DND-41 (cell line): Measurements from ENCODE around the gene SWI5.

Experiments
- ATAC-seq: fragments of 200-7000 bp; cut with Tn5 transposase; 3 replicates; pipeline ENCODE4 v1.9.1; 2021; ENCODE audit warnings: low read depth; ENCODE audit not compliant: insufficient read depth
- DNase-seq: peaks from one replicate; pipeline ENCODE4 v3.0.0-alpha.2; 2020
- H2AFZ ChIP-seq: 2 replicates; pipeline ENCODE4 v1.6.0; 2012; ENCODE audit warnings: low read depth, low read length
- H3K27ac ChIP-seq: 2 replicates; pipeline ENCODE4 v1.5.1; 2012; ENCODE audit warnings: low read length, inconsistent platforms
- H3K27me3 ChIP-seq: fragments of 200-600 bp; sonication (generic); 2 replicates; pipeline ENCODE4 v1.6.0; 2012; ENCODE audit warnings: low read length, mild to moderate bottlenecking, inconsistent platforms; ENCODE audit not compliant: insufficient read depth, poor library complexity
- H3K36me3 ChIP-seq: 2 replicates; pipeline ENCODE4 v1.5.1; 2012; ENCODE audit warnings: low read length, inconsistent platforms; ENCODE audit not compliant: insufficient read depth
- H3K4me1 ChIP-seq: 2 replicates; pipeline ENCODE4 v1.5.1; 2012; ENCODE audit warnings: mild to moderate bottlenecking, low read length; ENCODE audit not compliant: insufficient read depth
- H3K4me2 ChIP-seq: 2 replicates; pipeline ENCODE4 v1.6.0; 2012; ENCODE audit warnings: mild to moderate bottlenecking, moderate library complexity, low read length, inconsistent platforms; ENCODE audit not compliant: insufficient read depth
- H3K4me3 ChIP-seq, 2 experiments: fragments of 200-600 bp in 1 of 2; shearing (Covaris generic) in 1 of 2; 2 replicates each; pipeline ENCODE4 v1.5.1; 2012 to 2016; ENCODE audit warnings: inconsistent platforms in 2 of 2, low read length in 2 of 2, mild to moderate bottlenecking in 2 of 2, low read depth in 1 of 2, moderate library complexity in 1 of 2
- H3K79me2 ChIP-seq: 2 replicates; pipeline ENCODE4 v1.6.0; 2012; ENCODE audit warnings: low read length, inconsistent platforms; ENCODE audit not compliant: insufficient read depth
- H3K9ac ChIP-seq: 2 replicates; pipeline ENCODE4 v1.6.0; 2012; ENCODE audit warnings: low read depth, mild to moderate bottlenecking, inconsistent platforms, low read length, moderate library complexity
- H3K9me3 ChIP-seq: 2 replicates; pipeline ENCODE4 v1.5.1; 2012; ENCODE audit warnings: low read length, moderate library complexity, mild to moderate bottlenecking, inconsistent platforms; ENCODE audit not compliant: insufficient read depth, severe bottlenecking
- H4K20me1 ChIP-seq: 2 replicates; pipeline ENCODE4 v1.6.0; 2012; ENCODE audit warnings: low read length; ENCODE audit not compliant: insufficient read depth
- CTCF ChIP-seq: IDR thresholded peaks from 2 replicates; pipeline ENCODE4 v1.5.1; 2012; ENCODE audit warnings: borderline replicate concordance, low read length, moderate library complexity, mild to moderate bottlenecking; ENCODE audit not compliant: poor library complexity, severe bottlenecking; ENCODE audit errors: extremely low read depth
- EZH2 ChIP-seq: IDR thresholded peaks from 3 replicates; pipeline ENCODE4 v1.6.1; 2012; ENCODE audit warnings: borderline replicate concordance, low read depth, mild to moderate bottlenecking, moderate library complexity, low read length, inconsistent platforms; ENCODE audit not compliant: severe bottlenecking

Gene SWI5

GRCh38 chr9:128317629-128318028 lies 41.6 kb downstream of the SWI5 start:
- no peaks in the 10 kb centered on the region for H3K9me3 ChIP-seq
- H3K4me2 ChIP-seq: no peak overlapping the region
- peaks cover 37% of the 10 kb centered on the region for H3K36me3 ChIP-seq
- H4K20me1 ChIP-seq: no peaks in the 10 kb centered on the region
- H3K4me3 ChIP-seq: no peak overlapping the region
- no peak overlapping the region for H3K27ac ChIP-seq
- TF ChIP-seq CTCF: no peak
- TF ChIP-seq EZH2: no peak
- no peaks in the 10 kb centered on the region for H3K27me3 ChIP-seq
- H3K4me1 ChIP-seq: peaks cover 11% of the 10 kb centered on the region
- H3K79me2 ChIP-seq: peaks cover 14% of the 10 kb centered on the region
- DNase-seq: no peak
- H2AFZ ChIP-seq: no peak overlapping the region
- no peak for ATAC-seq
- no peak overlapping the region for H3K9ac ChIP-seq

- H3K4me3 ChIP-seq: peak overlapping the region; percentile 74 to 80; a peak in 3 of 4 replicates
Observed at GRCh38 chr9:128321343-128321742, 45.3 kb downstream of the SWI5 start.

DNA sequence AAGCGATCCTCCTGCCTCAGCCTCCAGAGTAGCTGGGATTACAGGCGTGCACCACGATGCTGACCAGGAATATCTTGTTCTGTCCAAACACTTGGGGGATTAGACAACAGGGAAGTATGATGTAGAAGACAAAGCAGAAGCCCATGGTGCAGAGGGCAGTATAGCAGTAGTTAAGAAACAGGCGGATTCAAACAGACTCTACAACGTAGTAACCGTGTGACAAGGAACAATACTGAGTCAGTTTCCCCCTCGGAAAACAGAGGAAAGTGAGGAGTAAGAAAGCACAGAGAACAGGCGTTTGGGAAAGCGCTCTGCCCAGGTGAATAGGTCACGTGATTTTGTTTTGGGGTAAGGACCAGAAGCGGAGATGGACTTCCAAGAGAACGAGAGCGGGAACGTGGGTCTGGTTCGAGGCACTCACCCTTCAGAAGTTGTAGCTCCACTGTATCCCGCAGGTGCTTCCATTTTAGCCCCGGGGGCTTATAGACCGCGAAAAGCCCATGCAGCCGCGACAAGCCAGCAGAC lies 45.9 kb downstream of the SWI5 start:
- H3K79me2 ChIP-seq: peaks cover 43% of the 10 kb centered on the region
- no peak for DNase-seq
- peak overlapping the region; percentile 95 for H3K27ac ChIP-seq
- H3K4me1 ChIP-seq: peaks cover 26% of the 10 kb centered on the region
- peak; percentile 8; the same call in 1 of the 3 replicates for ATAC-seq
- peak overlapping the region; percentile 74 to 80; a peak in 3 of 4 replicates for H3K4me3 ChIP-seq
- H3K36me3 ChIP-seq: peaks cover 27% of the 10 kb centered on the region
- H2AFZ ChIP-seq: peak overlapping the region; percentile 82
- H3K27me3 ChIP-seq: no peaks in the 10 kb centered on the region
- peak overlapping the region; percentile 57 for H3K9ac ChIP-seq
- TF ChIP-seq CTCF: no peak
- no peak for TF ChIP-seq EZH2
- H4K20me1 ChIP-seq: no peaks in the 10 kb centered on the region; the same call in 1 of the 2 replicates
- H3K4me2 ChIP-seq: peak overlapping the region; percentile 68
- no peaks in the 10 kb centered on the region for H3K9me3 ChIP-seq

More at GRCh38 chr9:128321343-128321742, 45.3 kb downstream of the SWI5 start:
- Histone ChIP-seq H3K79me2 (peaks cover 43% of the 10 kb centered on the region), H2AFZ (no peak overlapping the region; the same call in 1 of the 2 replicates), H3K9me3 (no peaks in the 10 kb centered on the region), H3K4me2 (peak overlapping the region; percentile 68), H3K36me3 (peaks cover 30% of the 10 kb centered on the region), H3K9ac (peak overlapping the region; percentile 57), H3K27me3 (no peaks in the 10 kb centered on the region), H4K20me1 (no peaks in the 10 kb centered on the region; the same call in 1 of the 2 replicates), H3K4me1 (peaks cover 26% of the 10 kb centered on the region), H3K27ac (no peak overlapping the region)
- TF ChIP-seq EZH2 (no peak), CTCF (no peak)
- DNase-seq (no peak), ATAC-seq (no peak)
